Measurements from ENCODE around the gene RCBTB2. TPM values are rescaled to one million over a fixed set of nuclear protein-coding genes. Genes with fewer than 3 reads are reported as not detected.

Gene RCBTB2
- total and polyA plus RNA-seq, 9 of the 15 experiments (the other 6 are each of a cell fraction or from before 2014, with no cell fraction given): 0.91 to 3.3 (median 1.5) TPM

- no peaks in the 10 kb centered on the region for H3K79me2 ChIP-seq (ENCODE audit: control insufficient read depth, insufficient read depth, low read length)
- no peaks in the 10 kb centered on the region for H3K9me1 ChIP-seq (ENCODE audit: control insufficient read depth, insufficient read depth, low read length)
- H3K4me1 ChIP-seq (replicated peaks in 1 of 2; ENCODE audit: control insufficient read depth in 2 of 2, insufficient read depth in 2 of 2, low read length in 2 of 2): no peaks in the 10 kb centered on the region
- ATAC-seq: no peak
- H3K27ac ChIP-seq (ENCODE audit: extremely low read depth, low read depth, low read length): no peak overlapping the region
- peaks cover 3% of the 10 kb centered on the region; the same call in 1 of the 3 replicates for H3K36me3 ChIP-seq (ENCODE audit: control insufficient read depth, insufficient read depth, low read length)
- H3K9ac ChIP-seq (ENCODE audit: insufficient read depth in 1 of 2, low read depth in 2 of 2, low read length in 2 of 2): no peak overlapping the region
- WGBS (ENCODE audit: insufficient coverage, low coverage, missing lambda C conversion rate): 61% methylated on average over 4 of the region's 4 CpGs
- H4K20me1 ChIP-seq (replicated peaks; ENCODE audit: control insufficient read depth, insufficient read depth, low read length): no peaks in the 10 kb centered on the region
- POLR2A ChIA-PET: interaction anchor here (0.7 kb wide), 1 partner anchor 173 kb away, joined by 3 read pairs; no protein-coding TSS in a partner anchor
- no peaks in the 10 kb centered on the region for H3K27me3 ChIP-seq (ENCODE audit: control insufficient read depth in 2 of 2, insufficient read depth in 2 of 2, low read length in 2 of 2)
- H3K9me3 ChIP-seq (replicated peaks; ENCODE audit: control insufficient read depth, insufficient read depth, low read depth, low read length): no peaks in the 10 kb centered on the region
- no peak overlapping the region for H3K4me3 ChIP-seq
- DNase-seq (ENCODE audit: extremely low read depth in 1 of 4, low spot score in 3 of 4): no peak
- in situ Hi-C loops (cut with MboI) (no loop called here), intact Hi-C loops (cut with micrococcal nuclease) (no loop called here)
- TF ChIP-seq ZNF589 (CRISPR knock-in tag; IDR thresholded peaks at IDR 0.05; ENCODE audit: low read depth) (no peak), HCFC1 (IDR thresholded peaks at IDR 0.05; ENCODE audit: low read depth, low read length) (no peak), C11orf30 (IDR thresholded peaks at IDR 0.05; ENCODE audit: low read depth) (no peak), DIDO1 (tag; IDR thresholded peaks at IDR 0.05; ENCODE audit: low read depth) (no peak), MEF2D (tag; conservative IDR thresholded peaks at IDR 0.05; ENCODE audit: low read depth) (no peak), CREB3 (tag; conservative IDR thresholded peaks at IDR 0.05; ENCODE audit: low read depth) (no peak), SRSF3 (IDR thresholded peaks at IDR 0.05; ENCODE audit: insufficient read depth, low read length) (no peak), ZNF584 (CRISPR knock-in tag; IDR thresholded peaks at IDR 0.05; ENCODE audit: low read depth) (no peak), PTRF (tag; IDR thresholded peaks at IDR 0.05) (no peak)
- CTCF ChIA-PET (ENCODE audit: low intra/inter-chr PET ratio): no interaction called here
- no peak overlapping the region for H2AFZ ChIP-seq (ENCODE audit: low read depth, low read length)
- no peak for FAIRE-seq
- no peak overlapping the region for H3K4me2 ChIP-seq (ENCODE audit: insufficient read depth, low read length)
- BruUV-seq (replicated peaks): no TSS peak
These were observed 56.2 kb downstream of the RCBTB2 start for GRCh38 chr13:48476686-48477085.
